PC-9 (cell line): Measurements from ENCODE around the gene SLC28A1.

Experiments
- CTCF ChIP-seq: fragments of 200-600 bp; sonication (generic); conservative IDR thresholded peaks from 2 replicates; pipeline ENCODE4 v1.6.1; 2017; ENCODE audit warnings: mixed run types, antibody characterized with exemption, mild to moderate bottlenecking, moderate library complexity
- EZH2 ChIP-seq: fragments of 200-600 bp; sonication (generic); IDR thresholded peaks from 2 replicates; pipeline ENCODE4 v1.8.0; 2017; ENCODE audit warnings: antibody characterized with exemption, low read depth

- TF ChIP-seq EZH2 (no peak), CTCF (no peak)
Observed at GRCh38 chr15:84904419-84904818, 20.0 kb downstream of the SLC28A1 start.
